HCT116 (cell line): ENCODE measurements around the gene STON1. TPM values are rescaled to one million over a fixed set of nuclear protein-coding genes. Genes with fewer than 3 reads are reported as not detected.

Source experiments
- ATAC-seq: fragments of 200-7000 bp; cut with Tn5 transposase; 2 replicates; pipeline ENCODE4 v1.9.1; 2020; ENCODE audit warnings: mild to moderate bottlenecking, moderate library complexity
- BruUV-seq: library from RNA; stranded (reverse); fragments of 400-500 nt; replicated peaks from 2 replicates; lab custom pipeline; 2021; lab: Mats Ljungman, UMichigan
- CTCF ChIA-PET: fragments of 300-600 bp; sonication (Branson Sonifier 250); formaldehyde crosslinking; loops from one replicate; lab custom pipeline; 2021; ENCODE audit warnings: antibody characterized with exemption; lab: Charles Lee
- POLR2A ChIA-PET: fragments of 300-600, 350-600 bp; sonication (Branson Sonifier 250); formaldehyde crosslinking; loops from one replicate; lab custom pipeline; 2021; ENCODE audit warnings: antibody characterized with exemption; lab: Charles Lee
- RAD21 ChIA-PET, 2 experiments: fragments of 300-600 bp; sonication (Branson Sonifier 250); formaldehyde crosslinking; loops; one replicate each; lab custom pipeline; 2023; ENCODE audit warnings: low total read pairs in 2 of 2; ENCODE audit not compliant: uncharacterized antibody in 2 of 2, unreplicated experiment in 2 of 2, low non-redundant PET in 1 of 2; lab: Charles Lee
- DNase-seq: peaks from one replicate; pipeline ENCODE4 v3.0.0-alpha.2; 2010; ENCODE audit warnings: low read depth, low spot score
- H2AFZ ChIP-seq: fragments of 200-600 bp; shearing (Covaris generic), sonication (generic); 2 replicates; pipeline ENCODE4 v1.6.1; 2017; ENCODE audit warnings: low read depth, mixed run types, mixed read lengths, antibody characterized with exemption, low read length; ENCODE audit not compliant: poor library complexity, severe bottlenecking
- H3K27ac ChIP-seq: 2 replicates; pipeline ENCODE4 v1.5.1; 2012; ENCODE audit warnings: low read depth, low read length
- H3K27me3 ChIP-seq: fragments of 200-600 bp; sonication (generic); 2 replicates; pipeline ENCODE4 v1.6.1; 2016; ENCODE audit warnings: mixed run types, low read length, mixed read lengths; ENCODE audit not compliant: insufficient read depth
- H3K36me3 ChIP-seq, 2 experiments: fragments of 200-500 bp in 1 of 2; fragments of 200-600 bp in 1 of 2; sonication (Bioruptor generic) in 1 of 2; sonication (generic) in 1 of 2; 2 replicates each; pipeline versions ENCODE4 v1.5.1 to v1.6.1; 2014 to 2016; ENCODE audit warnings: low read length in 2 of 2, inconsistent platforms in 1 of 2, mixed read lengths in 1 of 2, mixed run types in 1 of 2; ENCODE audit not compliant: insufficient read depth in 2 of 2, control insufficient read depth in 1 of 2
- H3K4me1 ChIP-seq, 2 experiments: fragments of 200-600 bp in 1 of 2; sonication (generic) in 1 of 2; 2 replicates each; pipeline versions ENCODE4 v1.5.1 to v1.6.1; 2012 to 2017; ENCODE audit warnings: low read length in 2 of 2, inconsistent platforms in 1 of 2, mild to moderate bottlenecking in 1 of 2, mixed read lengths in 1 of 2, mixed run types in 1 of 2, moderate library complexity in 1 of 2; ENCODE audit not compliant: insufficient read depth in 2 of 2, control insufficient read depth in 1 of 2
- H3K4me2 ChIP-seq: fragments of 200-600 bp; sonication (generic); 2 replicates; pipeline ENCODE4 v1.6.1; 2017; ENCODE audit warnings: mixed run types, low read length, mixed read lengths
- H3K4me3 ChIP-seq, 2 experiments: fragments of 200-600 bp in 1 of 2; sonication (generic) in 1 of 2; replicated peaks in 1 of 2; 2 replicates each; pipeline ENCODE4 v1.5.1; 2011 to 2016; ENCODE audit warnings: low read length in 2 of 2, control low read depth in 1 of 2, low read depth in 1 of 2, mild to moderate bottlenecking in 1 of 2, mixed read lengths in 1 of 2, mixed run types in 1 of 2
- H3K79me2 ChIP-seq: fragments of 200-600 bp; sonication (generic); 2 replicates; pipeline ENCODE4 v1.6.1; 2017; ENCODE audit warnings: mild to moderate bottlenecking, mixed run types, low read length, moderate library complexity, mixed read lengths; ENCODE audit not compliant: insufficient read depth
- H3K9ac ChIP-seq: fragments of 200-600 bp; sonication (generic); 2 replicates; pipeline ENCODE4 v1.6.1; 2016; ENCODE audit warnings: low read length, mixed read lengths
- H3K9me2 ChIP-seq: fragments of 200-600 bp; sonication (generic), shearing (Covaris generic); 2 replicates; pipeline ENCODE4 v1.6.1; 2017; ENCODE audit warnings: mixed run types, mild to moderate bottlenecking, moderate library complexity; ENCODE audit not compliant: insufficient read depth
- H3K9me3 ChIP-seq, 2 experiments: fragments of 200-500 bp in 1 of 2; fragments of 200-600 bp in 1 of 2; sonication (Bioruptor generic) in 1 of 2; sonication (generic) in 1 of 2; 2 replicates each; pipeline ENCODE4 v1.6.1; 2014 to 2017; ENCODE audit warnings: low read length in 2 of 2, mixed read lengths in 2 of 2, inconsistent platforms in 1 of 2, low read depth in 1 of 2, mild to moderate bottlenecking in 1 of 2, mixed run types in 1 of 2, moderate library complexity in 1 of 2; ENCODE audit not compliant: control insufficient read depth in 1 of 2, insufficient read depth in 1 of 2
- H4K20me1 ChIP-seq: fragments of 200-600 bp; sonication (generic), shearing (Covaris generic); 2 replicates; pipeline ENCODE4 v1.6.1; 2017; ENCODE audit warnings: mixed run types, mild to moderate bottlenecking, moderate library complexity; ENCODE audit not compliant: insufficient read depth
- EGR1 ChIP-seq: IDR thresholded peaks from 2 replicates; pipeline ENCODE4 v1.6.1; 2012; ENCODE audit warnings: low read depth
- ELF1 ChIP-seq: IDR thresholded peaks from 2 replicates; pipeline ENCODE4 v1.6.1; 2012; ENCODE audit warnings: low read depth, borderline replicate concordance
- SP1 ChIP-seq: IDR thresholded peaks from 2 replicates; pipeline ENCODE4 v1.6.1; 2012; ENCODE audit warnings: low read depth
- TCF7L2 ChIP-seq: IDR thresholded peaks from 2 replicates; pipeline ENCODE4 v1.7.0; 2011; ENCODE audit warnings: borderline replicate concordance, inconsistent platforms; ENCODE audit not compliant: insufficient read depth, insufficient read length; ENCODE audit errors: extremely low read depth
- YY1 ChIP-seq: IDR thresholded peaks from 2 replicates; pipeline ENCODE4 v1.6.1; 2011; ENCODE audit warnings: low read length, low read depth, moderate library complexity, mild to moderate bottlenecking; ENCODE audit not compliant: insufficient replicate concordance; ENCODE audit errors: extremely low read depth
- ZFX ChIP-seq: fragments of 450-650 bp; IDR thresholded peaks from 2 replicates; pipeline ENCODE4 v1.6.1; 2017
- intact Hi-C: fragments of 100-400 bp; cut with micrococcal nuclease; formaldehyde crosslinking; loops from 2 replicates; pipeline ENCODE4 v1.10.0; 2022
- total RNA-seq: library from RNA; stranded (reverse); gene quantifications from one replicate; pipeline ENCODE4 v1.2.1, GENCODE V29; 2021; ENCODE audit not compliant: unreplicated experiment
- TF ChIP-seq, protein P1 (sequence below): IDR thresholded peaks from 2 replicates; pipeline ENCODE4 v1.6.1; 2012
- TF ChIP-seq, protein P2 (sequence below): IDR thresholded peaks from 2 replicates; pipeline ENCODE4 v1.6.1; 2012
- TF ChIP-seq, protein P3 (sequence below): IDR thresholded peaks from 2 replicates; pipeline ENCODE4 v1.6.1; 2012; ENCODE audit warnings: low read depth

STON1 gene
- total RNA-seq, 1 experiment from 2014 or later, result 1.4 TPM

DNA sequence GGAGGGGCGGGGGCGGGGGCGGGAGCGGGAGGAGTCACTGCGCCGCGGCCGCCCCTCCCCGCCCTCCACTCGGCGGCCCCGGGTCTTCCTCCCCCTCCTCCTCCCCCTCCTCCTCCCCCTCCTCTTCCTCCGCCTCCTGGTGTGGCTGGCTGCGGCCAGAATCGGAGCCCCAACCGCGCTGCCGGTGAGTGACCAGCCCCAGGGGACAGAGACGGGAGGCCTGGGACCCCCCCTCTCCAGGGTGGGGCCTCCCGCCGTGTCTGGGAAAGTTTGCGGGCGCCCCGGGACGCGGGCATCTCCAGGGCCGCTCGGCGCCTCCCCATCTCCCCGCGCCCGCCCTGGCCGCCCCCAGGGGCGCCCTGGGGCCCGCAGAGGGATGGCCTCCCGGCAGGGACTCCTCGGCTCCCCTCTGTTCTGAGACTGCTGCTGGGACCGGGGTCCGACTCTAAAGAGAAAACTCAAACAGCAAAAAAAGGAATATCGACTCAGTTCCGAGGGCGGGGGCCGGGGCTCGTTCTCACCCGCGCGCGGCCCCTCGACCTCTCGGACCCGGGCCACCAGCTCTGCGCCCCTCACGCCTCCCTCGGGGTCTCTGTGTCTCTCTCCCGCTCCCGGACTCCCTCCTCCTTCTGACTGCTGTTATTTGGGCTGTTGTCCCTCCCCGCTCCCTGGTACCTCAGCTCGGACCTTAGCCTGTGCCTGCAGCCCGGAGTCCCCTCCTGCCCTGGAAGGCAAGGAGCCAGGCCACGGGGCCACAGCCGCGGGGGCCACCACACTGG, at the start of gene STON1 (continued):
- TF ChIP-seq, protein P1, sequence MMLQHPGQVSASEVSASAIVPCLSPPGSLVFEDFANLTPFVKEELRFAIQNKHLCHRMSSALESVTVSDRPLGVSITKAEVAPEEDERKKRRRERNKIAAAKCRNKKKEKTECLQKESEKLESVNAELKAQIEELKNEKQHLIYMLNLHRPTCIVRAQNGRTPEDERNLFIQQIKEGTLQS, result no peak

DNA sequence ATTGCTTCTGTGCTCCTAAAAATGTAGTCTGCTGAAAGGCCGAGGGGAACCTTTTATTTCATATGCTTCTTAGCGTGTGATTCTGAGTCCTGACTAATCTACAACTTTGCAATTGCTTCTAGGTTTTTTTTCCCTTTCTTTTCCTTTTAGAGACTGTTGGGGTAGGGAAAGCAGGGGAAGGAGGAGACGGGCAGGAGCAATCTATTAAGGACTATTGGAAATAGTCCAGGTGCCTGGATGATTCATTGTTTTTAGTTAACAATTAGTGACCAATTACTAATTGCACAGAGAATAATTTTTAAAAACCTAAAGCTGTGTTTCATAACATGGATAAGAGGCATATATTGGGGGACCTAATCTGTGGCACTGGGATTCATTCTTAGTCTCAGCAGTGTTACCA, 49.4 kb upstream of the STON1 start:
- Histone ChIP-seq H3K9me2 (no peaks in the 10 kb centered on the region), H3K4me2 (no peak overlapping the region), H3K79me2 (no peaks in the 10 kb centered on the region), H3K4me1 (no peaks in the 10 kb centered on the region), H3K36me3 (peaks cover 0 to 5% of the 10 kb centered on the region in 2 experiments; a peak in 1 of 4 replicates), H3K27me3 (no peaks in the 10 kb centered on the region), H3K9ac (no peak overlapping the region), H3K4me3 (no peak overlapping the region), H3K9me3 (no peaks in the 10 kb centered on the region), H3K27ac (no peak overlapping the region), H4K20me1 (no peaks in the 10 kb centered on the region), H2AFZ (no peak overlapping the region)
- RAD21 ChIA-PET, result no interaction called here
- no peak for DNase-seq
- CTCF ChIA-PET, result no interaction called here
- TF ChIP-seq TCF7L2, result no peak
- TF ChIP-seq EGR1, result no peak
- no peak for TF ChIP-seq SP1
- no peak for TF ChIP-seq ZFX
- intact Hi-C loops, result no loop called here
- ATAC-seq, result no peak
- no TSS peak for BruUV-seq
- POLR2A ChIA-PET, result no interaction called here

DNA sequence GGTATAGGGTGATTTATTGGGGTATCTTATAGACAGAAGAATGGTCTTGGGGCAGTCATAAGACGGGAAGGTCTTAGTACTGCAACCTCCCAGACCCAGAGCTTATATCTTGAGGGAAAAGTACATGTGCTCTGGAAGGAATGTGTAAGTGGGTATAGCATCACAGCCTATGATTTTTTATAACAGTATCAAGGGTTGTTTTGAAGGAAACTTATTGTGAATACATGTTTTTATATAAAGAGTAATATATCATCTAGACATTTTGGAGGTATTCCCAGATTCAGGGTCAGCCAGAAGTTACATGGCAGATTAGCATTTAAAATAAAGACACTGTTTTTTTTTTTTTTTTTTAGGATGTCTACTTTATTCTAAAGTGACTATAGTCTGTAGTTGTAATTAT, 47.6 kb upstream of the STON1 start:
- Histone ChIP-seq H3K4me1 (no peaks in the 10 kb centered on the region), H3K9me2 (no peaks in the 10 kb centered on the region), H3K27ac (no peak overlapping the region), H3K4me3 (no peak overlapping the region), H3K4me2 (no peak overlapping the region), H3K27me3 (no peaks in the 10 kb centered on the region), H3K9me3 (no peaks in the 10 kb centered on the region), H3K9ac (no peak overlapping the region), H3K79me2 (no peaks in the 10 kb centered on the region), H2AFZ (no peak overlapping the region), H4K20me1 (no peaks in the 10 kb centered on the region), H3K36me3 (peaks cover 3 to 5% of the 10 kb centered on the region in 2 experiments)
- DNase-seq, result no peak
- intact Hi-C loops, result no loop called here
- no TSS peak for BruUV-seq
- ChIA-PET RAD21 (no interaction called here), CTCF (no interaction called here), POLR2A (no interaction called here)
- ATAC-seq, result no peak
- TF ChIP-seq TCF7L2 (no peak), ELF1 (no peak), SP1 (no peak), YY1 (no peak)
- TF ChIP-seq, protein P2, sequence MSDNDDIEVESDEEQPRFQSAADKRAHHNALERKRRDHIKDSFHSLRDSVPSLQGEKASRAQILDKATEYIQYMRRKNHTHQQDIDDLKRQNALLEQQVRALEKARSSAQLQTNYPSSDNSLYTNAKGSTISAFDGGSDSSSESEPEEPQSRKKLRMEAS, result no peak
- TF ChIP-seq, protein P3, sequence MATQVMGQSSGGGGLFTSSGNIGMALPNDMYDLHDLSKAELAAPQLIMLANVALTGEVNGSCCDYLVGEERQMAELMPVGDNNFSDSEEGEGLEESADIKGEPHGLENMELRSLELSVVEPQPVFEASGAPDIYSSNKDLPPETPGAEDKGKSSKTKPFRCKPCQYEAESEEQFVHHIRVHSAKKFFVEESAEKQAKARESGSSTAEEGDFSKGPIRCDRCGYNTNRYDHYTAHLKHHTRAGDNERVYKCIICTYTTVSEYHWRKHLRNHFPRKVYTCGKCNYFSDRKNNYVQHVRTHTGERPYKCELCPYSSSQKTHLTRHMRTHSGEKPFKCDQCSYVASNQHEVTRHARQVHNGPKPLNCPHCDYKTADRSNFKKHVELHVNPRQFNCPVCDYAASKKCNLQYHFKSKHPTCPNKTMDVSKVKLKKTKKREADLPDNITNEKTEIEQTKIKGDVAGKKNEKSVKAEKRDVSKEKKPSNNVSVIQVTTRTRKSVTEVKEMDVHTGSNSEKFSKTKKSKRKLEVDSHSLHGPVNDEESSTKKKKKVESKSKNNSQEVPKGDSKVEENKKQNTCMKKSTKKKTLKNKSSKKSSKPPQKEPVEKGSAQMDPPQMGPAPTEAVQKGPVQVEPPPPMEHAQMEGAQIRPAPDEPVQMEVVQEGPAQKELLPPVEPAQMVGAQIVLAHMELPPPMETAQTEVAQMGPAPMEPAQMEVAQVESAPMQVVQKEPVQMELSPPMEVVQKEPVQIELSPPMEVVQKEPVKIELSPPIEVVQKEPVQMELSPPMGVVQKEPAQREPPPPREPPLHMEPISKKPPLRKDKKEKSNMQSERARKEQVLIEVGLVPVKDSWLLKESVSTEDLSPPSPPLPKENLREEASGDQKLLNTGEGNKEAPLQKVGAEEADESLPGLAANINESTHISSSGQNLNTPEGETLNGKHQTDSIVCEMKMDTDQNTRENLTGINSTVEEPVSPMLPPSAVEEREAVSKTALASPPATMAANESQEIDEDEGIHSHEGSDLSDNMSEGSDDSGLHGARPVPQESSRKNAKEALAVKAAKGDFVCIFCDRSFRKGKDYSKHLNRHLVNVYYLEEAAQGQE, result no peak
